ENCODE measurements around the gene XIRP1.

- TF ChIP-seq CTCF (IDR thresholded peaks at IDR 0.05; ENCODE audit: low read depth, low read length, poor library complexity, severe bottlenecking): no peak
- no peak for TF ChIP-seq EZH2phosphoT487 (IDR thresholded peaks at IDR 0.05; ENCODE audit: borderline replicate concordance, low read length)
Observed at GRCh38 chr3:39216176-39216790, 23.9 kb upstream of the XIRP1 start.

Measured in DOHH2 (cell line).